Occipital lobe (tissue), 2 donors: ENCODE measurements around the gene TM4SF18. TPM values are rescaled to one million over a fixed set of nuclear protein-coding genes. Genes with fewer than 3 reads are reported as not detected.
"Not testable (repeated sequence)": the region's sequence is repeated elsewhere in the genome, so short reads cannot be mapped to it uniquely, and the experiment has no call there.

ENCODE experiments used
- DNase-seq: peaks from one replicate; lab custom pipeline; 2025; lab: John Stamatoyannopoulos, UW
- total RNA-seq: library from RNA; depleted of rRNA; stranded (reverse); fragments of >200 nt; gene quantifications from one replicate; pipeline ENCODE4 v1.2.3, GENCODE V29; 2014

The TM4SF18 gene
- total RNA-seq, 1 donor from 2014 or later = 5.6 TPM

GRCh38 chr3:149368674-149369497 lies 35.5 kb upstream of the TM4SF18 start:
- no peak for DNase-seq

GRCh38 chr3:149368201-149368673 lies 34.8 kb upstream of the TM4SF18 start:
- no peak for DNase-seq

GRCh38 chr3:149366941-149367840 lies 33.8 kb upstream of the TM4SF18 start:
- no peak for DNase-seq

- no peak for DNase-seq
Measured at GRCh38 chr3:149366031-149366430, 32.6 kb upstream of the TM4SF18 start.

GRCh38 chr3:149364624-149365023 lies 31.2 kb upstream of the TM4SF18 start:
- no peak for DNase-seq

- no peak for DNase-seq
Measured at GRCh38 chr3:149363053-149363452, 29.6 kb upstream of the TM4SF18 start.

- DNase-seq = no peak
Measured at GRCh38 chr3:149362366-149362765, 28.9 kb upstream of the TM4SF18 start.

- DNase-seq = no peak
Measured at GRCh38 chr3:149356630-149357029, 23.2 kb upstream of the TM4SF18 start.

- DNase-seq = no peak
Measured at GRCh38 chr3:149356044-149356592, 22.7 kb upstream of the TM4SF18 start.

GRCh38 chr3:149353581-149354184 lies 20.2 kb upstream of the TM4SF18 start:
- no peak for DNase-seq

- no peak for DNase-seq
Measured at GRCh38 chr3:149352556-149352955, 19.1 kb upstream of the TM4SF18 start.

- DNase-seq = no peak
Measured at GRCh38 chr3:149343951-149344350, 10.5 kb upstream of the TM4SF18 start.

GRCh38 chr3:149342413-149343380 lies 9.3 kb upstream of the TM4SF18 start:
- DNase-seq = no peak

GRCh38 chr3:149340310-149340933 lies 7.0 kb upstream of the TM4SF18 start:
- DNase-seq = no peak

- no peak for DNase-seq
Measured at GRCh38 chr3:149339931-149340309, 6.5 kb upstream of the TM4SF18 start.

- DNase-seq = not testable (repeated sequence)
Measured at GRCh38 chr3:149337486-149337885, 4.0 kb upstream of the TM4SF18 start.

- no peak for DNase-seq
Measured at GRCh38 chr3:149336925-149337324, 3.5 kb upstream of the TM4SF18 start.

- no peak for DNase-seq
Measured at GRCh38 chr3:149332771-149333170, 665 bp downstream of the TM4SF18 start.

- no peak for DNase-seq
Measured at GRCh38 chr3:149332227-149332765, 1.1 kb downstream of the TM4SF18 start.

GRCh38 chr3:149331396-149331795 lies 2.0 kb downstream of the TM4SF18 start:
- no peak for DNase-seq
